Lower leg skin (tissue), 4 donors: ENCODE measurements around the gene VGLL1. TPM values are rescaled to one million over a fixed set of nuclear protein-coding genes. Genes with fewer than 3 reads are reported as not detected.

ENCODE experiments used
- DNase-seq, 2 donors: peaks; one replicate each; pipeline ENCODE4 v3.0.0-alpha.2; 2019; ENCODE audit warnings: low spot score in 2 of 2
- H3K4me3 ChIP-seq: fragments of 200-600 bp; sonication (generic); 2 replicates; pipeline ENCODE4 v1.5.1; 2017; ENCODE audit warnings: mild to moderate bottlenecking, low read depth; ENCODE audit not compliant: poor library complexity, severe bottlenecking
- CTCF ChIP-seq, 3 donors: fragments of 450-650 bp; IDR thresholded peaks; one replicate each; pipeline ENCODE4 v1.5.1; 2016; ENCODE audit warnings: antibody characterized with exemption in 3 of 3, mild to moderate bottlenecking in 3 of 3, moderate library complexity in 2 of 3
- POLR2A ChIP-seq, 2 donors: fragments of 450-650 bp; IDR thresholded peaks; one replicate each; pipeline ENCODE4 v1.6.1; 2016 to 2017; ENCODE audit warnings: antibody characterized with exemption in 2 of 2, mild to moderate bottlenecking in 1 of 2, moderate library complexity in 1 of 2
- WGBS, 2 donors: methylation state at CpG; one replicate each; pipeline ENCODE4 v1.1.5; 2018; 5-methylcytosine and 5-hydroxymethylcytosine counted together
- intact Hi-C: fragments of 100-400 bp; cut with DNase I; formaldehyde crosslinking; loops from one replicate; pipeline ENCODE4 v1.15.0; 2023; ENCODE audit warnings: low total_unique reads
- microRNA counts, 2 donors: library from miRNA; unstranded; fragments of <30 nt; microRNA quantifications; one replicate each; lab custom pipeline; 2016
- microRNA-seq, 2 donors: library from miRNA; unstranded; fragments of <30 nt; microRNA quantifications; one replicate each; pipeline ENCODE4, GENCODE V29; 2016; ENCODE audit warnings: borderline replicate concordance in 2 of 2, borderline number of aligned reads in 1 of 2
- total RNA-seq, 4 donors: library from RNA; depleted of rRNA; stranded (reverse); fragments of >200 nt; gene quantifications; one replicate each; pipeline ENCODE4 v1.1.0, GENCODE V29; 2016

The VGLL1 gene
- total RNA-seq, 4 donors from 2014 or later, result 0.76 TPM; not detected in 3

- 85 to 95% methylated on average over 3 of the region's 3 CpGs for WGBS, 2 donors
- no peak overlapping the region for H3K4me3 ChIP-seq
- TF ChIP-seq POLR2A (IDR thresholded peaks at IDR 0.05) (no peak), CTCF (IDR thresholded peaks at IDR 0.05) (no peak)
- intact Hi-C loops, result no loop called here
- DNase-seq, result no peak
These were observed 58.0 kb downstream of the VGLL1 start for GRCh38 chrX:136589966-136590365.

- no peak for TF ChIP-seq POLR2A (IDR thresholded peaks at IDR 0.05)
- DNase-seq, result no peak
- 79 to 86% methylated on average over 2 of the region's 2 CpGs for WGBS, 2 donors
- no peak overlapping the region for H3K4me3 ChIP-seq
- intact Hi-C loops, result no loop called here
These were observed 65.3 kb downstream of the VGLL1 start for GRCh38 chrX:136597356-136597755.

- DNase-seq, result no peak
- H3K4me3 ChIP-seq, result no peak overlapping the region
- intact Hi-C loops, result no loop called here
- no peak for TF ChIP-seq POLR2A (IDR thresholded peaks at IDR 0.05)
- TF ChIP-seq CTCF (IDR thresholded peaks at IDR 0.05), result no peak
These were observed 65.9 kb downstream of the VGLL1 start for GRCh38 chrX:136597954-136598353.

- TF ChIP-seq CTCF (IDR thresholded peaks at IDR 0.05) (no peak), POLR2A (IDR thresholded peaks at IDR 0.05) (no peak)
- no peak for DNase-seq
- H3K4me3 ChIP-seq, result no peak overlapping the region
- 44 to 57% methylated on average over 8 of the region's 8 CpGs for WGBS, 2 donors
- intact Hi-C loops, result no loop called here
These were observed 66.6 kb downstream of the VGLL1 start for GRCh38 chrX:136598631-136599030.

- DNase-seq, result no peak
- 53 to 100% methylated on average over 1 of the region's 1 CpG for WGBS, 2 donors
- H3K4me3 ChIP-seq, result no peak overlapping the region
- TF ChIP-seq CTCF (IDR thresholded peaks at IDR 0.05) (no peak), POLR2A (IDR thresholded peaks at IDR 0.05) (no peak)
- intact Hi-C loops, result loop anchor here (10.0 kb wide), 1 partner anchor 95 kb away; no protein-coding TSS in a partner anchor
These were observed 68.0 kb downstream of the VGLL1 start for GRCh38 chrX:136600059-136600458.

MicroRNA genes within 50 kb of the gene (microRNA counts, 767-probe panel; counts per million panel counts)
- microRNA hsa-miR-934 (lab: Ali Mortazavi, UCI), result 0 to 358 counts per million in 2 donors

Small RNA genes lying within 50 kb of the gene (microRNA-seq; reads per million reads assigned to microRNA genes)
- gene MIR934, result 0 reads per million in 2 donors

Other genes with a start within 250 kb of the VGLL1 start
- not detected for gene ADGRG4, start 231.3 kb upstream of the VGLL1 start, total RNA-seq
- not detected for gene BRS3, start 44.3 kb upstream of the VGLL1 start, total RNA-seq
- gene HTATSF1, start 34.6 kb upstream of the VGLL1 start, total RNA-seq, result 10 to 100 TPM; 36.0 to 56.2 (median 46.6) TPM
- gene CD40LG, start 115.9 kb downstream of the VGLL1 start, total RNA-seq, result not detected
- gene ARHGEF6, start 248.7 kb downstream of the VGLL1 start, total RNA-seq, result 1 to 10 TPM; 5.8 to 9.6 (median 7.9) TPM